GM18873 (cell line): ENCODE measurements around the gene HIBADH.
"Not testable (repeated sequence)": the region's sequence is repeated elsewhere in the genome, so short reads cannot be mapped to it uniquely, and the experiment has no call there.

ENCODE experiments used
- ATAC-seq: cut with Tn5 transposase; IDR thresholded peaks from one replicate; pipeline ENCODE4 v1.9.1; 2021; ENCODE audit warnings: mild to moderate bottlenecking, moderate library complexity, moderate number of reproducible peaks; ENCODE audit not compliant: unreplicated experiment, low FRiP score

The HIBADH gene

GRCh38 chr7:27605689-27606269, 56.9 kb downstream of the HIBADH start:
- no peak for ATAC-seq

GRCh38 chr7:27605283-27605682, 57.4 kb downstream of the HIBADH start:
- ATAC-seq, result no peak

- no peak for ATAC-seq
Observed at GRCh38 chr7:27603813-27604212, 58.9 kb downstream of the HIBADH start.

- ATAC-seq, result no peak
Observed at GRCh38 chr7:27602766-27603165, 59.9 kb downstream of the HIBADH start.

- ATAC-seq, result no peak
Observed at GRCh38 chr7:27601217-27601616, 61.5 kb downstream of the HIBADH start.

- ATAC-seq, result no peak
Observed at GRCh38 chr7:27600247-27600646, 62.4 kb downstream of the HIBADH start.

GRCh38 chr7:27595009-27595408, 67.7 kb downstream of the HIBADH start:
- ATAC-seq, result no peak

GRCh38 chr7:27593226-27593625, 69.5 kb downstream of the HIBADH start:
- ATAC-seq, result no peak

GRCh38 chr7:27590416-27590815, 72.3 kb downstream of the HIBADH start:
- ATAC-seq, result no peak

GRCh38 chr7:27587429-27587828, 75.3 kb downstream of the HIBADH start:
- no peak for ATAC-seq

GRCh38 chr7:27586825-27587224, 75.9 kb downstream of the HIBADH start:
- peak; percentile 95 for ATAC-seq

GRCh38 chr7:27585781-27586447, 76.8 kb downstream of the HIBADH start:
- no peak for ATAC-seq

- ATAC-seq, result no peak
Observed at GRCh38 chr7:27581906-27582305, 80.8 kb downstream of the HIBADH start.

GRCh38 chr7:27581119-27581518, 81.6 kb downstream of the HIBADH start:
- no peak for ATAC-seq

- no peak for ATAC-seq
Observed at GRCh38 chr7:27579565-27579964, 83.1 kb downstream of the HIBADH start.

- not testable (repeated sequence) for ATAC-seq
Observed at GRCh38 chr7:27578169-27578568, 84.5 kb downstream of the HIBADH start.

- no peak for ATAC-seq
Observed at GRCh38 chr7:27576360-27576944, 86.2 kb downstream of the HIBADH start.

- ATAC-seq, result no peak
Observed at GRCh38 chr7:27575613-27576012, 87.1 kb downstream of the HIBADH start.

GRCh38 chr7:27569106-27569505, 93.6 kb downstream of the HIBADH start:
- ATAC-seq, result no peak

- no peak for ATAC-seq
Observed at GRCh38 chr7:27567266-27567665, 95.4 kb downstream of the HIBADH start.

- no peak for ATAC-seq
Observed at GRCh38 chr7:27564881-27565482, 97.7 kb downstream of the HIBADH start.
